ENCODE measurements around the gene GAPDHS.

Gene GAPDHS

DNA sequence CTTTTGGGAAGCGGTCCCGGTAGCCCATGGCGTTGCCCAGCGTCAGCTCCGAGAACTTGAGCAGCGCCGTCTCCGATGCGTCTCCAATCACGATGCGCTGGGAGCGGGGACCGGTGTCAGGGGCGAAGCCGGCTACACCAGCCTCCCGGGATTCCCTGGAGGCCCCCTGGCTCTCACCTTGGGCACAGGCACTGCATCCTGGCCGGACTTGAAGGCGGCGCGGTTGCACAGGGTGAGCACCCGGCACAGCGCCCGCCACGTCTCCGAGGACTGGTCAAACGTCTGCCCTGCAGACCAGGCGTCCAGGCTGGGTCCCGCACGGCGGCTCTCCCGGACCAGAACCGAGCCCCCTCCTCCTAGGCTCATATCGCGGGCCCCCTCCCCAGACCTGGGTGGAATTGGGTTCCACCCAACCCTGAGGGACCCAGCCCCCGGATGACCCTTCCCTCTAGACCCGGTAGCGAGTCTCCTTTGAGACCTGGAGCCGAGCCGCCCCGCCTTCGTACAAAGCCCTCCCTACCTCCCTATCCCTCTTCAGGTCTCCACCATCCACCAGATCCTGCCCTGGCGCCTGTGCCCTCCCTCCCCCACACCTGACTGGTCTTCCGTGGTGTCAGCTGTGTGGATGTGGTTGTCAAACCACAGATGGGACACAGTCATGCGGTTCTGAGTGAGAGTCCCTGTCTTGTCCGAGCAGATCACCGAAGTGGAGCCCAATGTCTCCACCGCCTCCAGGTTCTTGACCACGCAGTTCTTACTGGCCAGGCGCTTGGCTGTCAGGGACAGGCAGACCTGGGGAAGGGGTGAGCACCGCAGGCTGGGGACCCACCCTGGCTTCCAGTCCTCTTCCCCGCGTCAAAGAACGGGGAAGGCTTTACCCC lies 25.4 kb downstream of the GAPDHS start:
- DNase-seq, result no peak

GRCh38 chr19:35559281-35559659 lies 26.0 kb downstream of the GAPDHS start:
- DNase-seq, result no peak

GRCh38 chr19:35559781-35560180 lies 26.5 kb downstream of the GAPDHS start:
- DNase-seq, result no peak

- DNase-seq, result no peak
Measured at GRCh38 chr19:35560271-35560670, 27.0 kb downstream of the GAPDHS start.

DNA sequence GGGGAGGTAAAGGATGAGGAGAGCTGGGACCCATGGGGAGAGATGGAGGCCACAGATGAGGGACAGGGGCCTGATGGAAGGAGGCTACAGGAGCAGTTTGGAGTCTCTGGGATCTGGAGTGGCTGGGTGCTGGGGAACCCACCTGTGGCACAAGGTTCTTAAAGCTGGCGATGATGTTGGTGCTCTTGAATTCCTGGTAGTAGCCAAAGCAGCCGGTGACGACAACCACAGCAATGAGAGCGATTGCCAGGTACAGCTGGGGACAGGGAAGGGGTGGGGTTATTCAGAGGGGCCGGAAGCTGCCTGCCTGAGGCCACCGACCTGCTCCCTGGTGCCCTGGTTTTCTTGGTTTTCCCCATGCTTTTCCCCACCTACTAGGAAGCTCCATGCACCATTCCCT lies 27.4 kb downstream of the GAPDHS start:
- DNase-seq, result no peak

DNA sequence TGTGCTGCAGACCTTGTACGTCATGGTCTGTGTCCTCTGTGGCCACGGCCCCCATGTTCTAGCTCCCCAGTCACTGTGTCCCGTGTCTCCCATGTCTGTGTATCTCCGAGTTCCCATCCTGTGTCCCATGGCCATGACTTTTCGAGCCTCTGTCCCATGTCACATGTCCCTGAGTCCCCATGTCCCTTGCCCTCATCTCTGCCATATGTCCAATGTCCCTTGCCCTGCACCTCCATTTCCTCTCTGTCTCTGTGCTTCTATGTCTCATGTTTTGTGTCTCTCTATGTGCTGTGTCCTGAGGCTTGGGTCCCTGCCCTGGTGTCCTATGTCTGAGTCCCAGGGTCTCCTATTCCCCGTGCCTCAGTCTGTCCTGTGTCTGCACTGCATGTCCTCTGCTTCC lies 28.2 kb downstream of the GAPDHS start:
- no peak for DNase-seq

- DNase-seq, result no peak
Measured at GRCh38 chr19:35562336-35562735, 29.1 kb downstream of the GAPDHS start.

- DNase-seq, result no peak
Measured at GRCh38 chr19:35562776-35563175, 29.5 kb downstream of the GAPDHS start.

- no peak for DNase-seq
Measured at GRCh38 chr19:35563207-35563829, 30.1 kb downstream of the GAPDHS start, which contains the start of gene ATP4A. Gene ATP4A (minus strand): TSS chr19:35563658. CDS start chr19:35563629, 29 bp downstream.

- no peak for DNase-seq
Measured at GRCh38 chr19:35565016-35565856, 32.0 kb downstream of the GAPDHS start.

DNA sequence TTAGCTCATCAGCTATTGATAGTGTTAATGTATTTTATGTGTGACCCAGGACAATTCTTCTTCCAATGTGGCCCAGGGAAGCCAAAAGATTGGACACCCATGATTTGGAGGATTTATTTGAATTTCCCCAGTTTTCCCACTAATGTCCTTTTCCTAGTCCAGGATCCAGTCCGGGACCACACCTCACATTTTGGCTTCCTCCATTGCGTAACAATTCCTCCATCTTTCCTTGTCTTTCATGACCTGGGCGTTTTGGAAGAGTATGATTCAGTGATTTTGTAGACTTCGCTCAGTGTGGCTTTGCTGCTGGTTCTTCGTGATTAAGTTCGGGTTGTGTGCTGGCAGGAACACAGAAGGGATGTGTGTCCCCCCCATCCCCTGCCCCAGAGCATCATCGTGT lies 33.5 kb downstream of the GAPDHS start:
- no peak for DNase-seq

- no peak for DNase-seq
Measured at GRCh38 chr19:35569281-35569781, 36.1 kb downstream of the GAPDHS start.

GRCh38 chr19:35571406-35571965 lies 38.2 kb downstream of the GAPDHS start:
- DNase-seq, result no peak

DNA sequence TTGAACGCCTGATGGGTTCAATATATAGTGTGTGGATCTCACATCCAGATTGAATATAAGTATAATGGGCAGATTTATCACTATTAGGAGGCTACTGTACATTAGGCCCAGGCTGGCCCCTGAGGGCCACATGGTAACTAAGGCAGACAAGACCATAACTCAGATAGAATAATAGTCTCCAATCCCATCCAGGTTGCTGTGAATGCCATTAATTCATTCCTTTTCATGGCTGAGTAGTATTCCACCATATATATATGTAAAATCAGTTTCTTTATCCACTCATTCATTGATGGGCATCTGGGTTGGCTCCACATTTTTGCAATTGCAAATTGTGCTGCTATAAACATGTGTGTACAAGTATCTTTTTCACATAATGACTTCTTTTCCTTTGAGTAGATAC lies 44.7 kb downstream of the GAPDHS start:
- DNase-seq, result no peak

GRCh38 chr19:35578707-35579106 lies 45.5 kb downstream of the GAPDHS start:
- no peak for DNase-seq

- no peak for DNase-seq
Measured at GRCh38 chr19:35582760-35583159, 49.5 kb downstream of the GAPDHS start.

GRCh38 chr19:35585848-35586247 lies 52.6 kb downstream of the GAPDHS start, which contains the start of gene PMIS2:
Gene PMIS2 (plus strand): TSS chr19:35586173. CDS start chr19:35586260, 87 bp downstream.
- DNase-seq, result no peak

DNA sequence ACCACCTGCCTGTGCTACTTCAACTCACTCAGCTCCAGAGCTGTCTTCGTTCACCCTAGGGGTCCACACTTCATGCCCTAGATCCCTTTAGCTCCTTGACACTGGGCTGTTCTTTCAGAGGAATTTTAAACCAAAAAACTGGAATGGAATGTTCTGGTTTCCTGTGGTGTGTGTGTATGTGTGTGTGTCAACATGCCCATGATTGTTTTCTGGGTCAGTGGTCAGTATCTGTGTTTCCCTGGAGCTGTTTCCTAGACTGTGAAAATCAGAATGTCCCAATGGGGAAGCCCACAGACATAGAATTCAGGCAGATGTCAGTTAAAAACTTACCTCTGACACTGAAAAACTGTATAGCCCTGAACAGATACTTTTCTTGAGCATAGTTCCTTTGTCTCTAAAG lies 54.1 kb downstream of the GAPDHS start:
- DNase-seq, result no peak

DNA sequence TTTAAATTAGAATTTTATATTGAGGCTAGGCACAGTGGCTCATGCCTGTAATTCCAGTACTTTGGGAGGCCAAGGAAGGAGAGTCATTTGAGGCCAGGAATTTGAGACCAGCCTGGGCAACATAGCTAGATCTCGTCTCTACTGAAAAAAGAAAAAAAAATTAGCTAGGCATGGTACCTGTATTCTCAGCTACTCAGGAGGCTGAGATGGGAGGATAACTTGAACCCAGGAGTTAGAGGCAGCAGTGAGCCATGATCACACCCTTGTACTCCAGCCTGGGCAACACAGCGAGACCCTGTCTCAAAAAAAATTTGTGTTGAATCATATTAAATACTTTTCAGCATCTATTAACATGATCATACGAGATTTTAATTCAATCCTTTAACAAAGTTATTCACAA lies 57.6 kb downstream of the GAPDHS start:
- no peak for DNase-seq

- DNase-seq, result no peak
Measured at GRCh38 chr19:35592226-35592625, 59.0 kb downstream of the GAPDHS start.
